ENCODE measurements around the gene NFASC.

Gene NFASC

GRCh38 chr1:205014783-205015182 is 144.1 kb downstream of the NFASC start:
- Histone ChIP-seq H4K20me1 (ENCODE audit: insufficient read depth, low read length) (no peaks in the 10 kb centered on the region), H3K9me2 (replicated peaks; ENCODE audit: insufficient read depth, low read length) (no peaks in the 10 kb centered on the region), H3K4me1 (ENCODE audit: low read length) (no peaks in the 10 kb centered on the region), H3K4me2 (ENCODE audit: low read depth, low read length) (no peak overlapping the region), H3K9ac (ENCODE audit: low read length) (no peak overlapping the region), H3K27ac (ENCODE audit: low read length) (no peak overlapping the region), H3K9me3 (replicated peaks; ENCODE audit: insufficient read depth, low read length) (no peaks in the 10 kb centered on the region), H3K4me3 (ENCODE audit: low read length) (no peak overlapping the region), H3K27me3 (replicated peaks; ENCODE audit: insufficient read depth, low read length) (peaks cover 90% of the 10 kb centered on the region), H3K36me3 (replicated peaks; ENCODE audit: insufficient read depth, low read length) (no peaks in the 10 kb centered on the region), H2AFZ (ENCODE audit: low read length) (no peak overlapping the region), H3K79me2 (ENCODE audit: low read length) (no peaks in the 10 kb centered on the region), H3F3A (ENCODE audit: insufficient read depth, low read length) (no peaks in the 10 kb centered on the region)
- no peak for TF ChIP-seq EZH2 (optimal IDR thresholded peaks at IDR 0.05; ENCODE audit: low read depth, low read length)
- no peak for TF ChIP-seq CTCF (IDR thresholded peaks at IDR 0.05; ENCODE audit: low read length)
- no peak for TF ChIP-seq EZH2phosphoT487 (IDR thresholded peaks at IDR 0.05; ENCODE audit: low read length)
- DNase-seq, result no peak

GRCh38 chr1:205015241-205015640 is 144.6 kb downstream of the NFASC start:
- H3K27ac ChIP-seq (ENCODE audit: low read length), result no peak overlapping the region
- H3K9ac ChIP-seq (ENCODE audit: low read length), result no peak overlapping the region

GRCh38 chr1:205016075-205016474 is 145.4 kb downstream of the NFASC start:
- no peaks in the 10 kb centered on the region for H3K4me1 ChIP-seq (ENCODE audit: low read length)
- H3K79me2 ChIP-seq (ENCODE audit: low read length), result no peaks in the 10 kb centered on the region
- no peak overlapping the region for H3K27ac ChIP-seq (ENCODE audit: low read length)
- TF ChIP-seq CTCF (IDR thresholded peaks at IDR 0.05; ENCODE audit: low read length), result no peak
- no peak for TF ChIP-seq EZH2phosphoT487 (IDR thresholded peaks at IDR 0.05; ENCODE audit: low read length)
- TF ChIP-seq EZH2 (optimal IDR thresholded peaks at IDR 0.05; ENCODE audit: low read depth, low read length), result no peak
- no peaks in the 10 kb centered on the region for H4K20me1 ChIP-seq (ENCODE audit: insufficient read depth, low read length)
- H3F3A ChIP-seq (ENCODE audit: insufficient read depth, low read length), result no peaks in the 10 kb centered on the region
- H3K9me3 ChIP-seq (replicated peaks; ENCODE audit: insufficient read depth, low read length), result no peaks in the 10 kb centered on the region
- DNase-seq, result no peak
- no peak overlapping the region for H3K9ac ChIP-seq (ENCODE audit: low read length)
- H3K27me3 ChIP-seq (replicated peaks; ENCODE audit: insufficient read depth, low read length), result peaks cover 93% of the 10 kb centered on the region
- H3K9me2 ChIP-seq (replicated peaks; ENCODE audit: insufficient read depth, low read length), result no peaks in the 10 kb centered on the region
- H3K4me3 ChIP-seq (ENCODE audit: low read length), result no peak overlapping the region
- H2AFZ ChIP-seq (ENCODE audit: low read length), result no peak overlapping the region
- no peak overlapping the region for H3K4me2 ChIP-seq (ENCODE audit: low read depth, low read length)
- no peaks in the 10 kb centered on the region for H3K36me3 ChIP-seq (replicated peaks; ENCODE audit: insufficient read depth, low read length)

More at GRCh38 chr1:205015241-205015640, 144.6 kb downstream of the NFASC start:
- no peak for TF ChIP-seq EZH2 (optimal IDR thresholded peaks at IDR 0.05; ENCODE audit: low read depth, low read length)
- TF ChIP-seq CTCF (IDR thresholded peaks at IDR 0.05; ENCODE audit: low read length), result no peak
- TF ChIP-seq EZH2phosphoT487 (IDR thresholded peaks at IDR 0.05; ENCODE audit: low read length), result no peak
- Histone ChIP-seq H3K9me2 (replicated peaks; ENCODE audit: insufficient read depth, low read length) (no peaks in the 10 kb centered on the region), H3K27me3 (replicated peaks; ENCODE audit: insufficient read depth, low read length) (peaks cover 90% of the 10 kb centered on the region), H3K4me3 (ENCODE audit: low read length) (no peak overlapping the region), H3K4me1 (ENCODE audit: low read length) (no peaks in the 10 kb centered on the region), H4K20me1 (ENCODE audit: insufficient read depth, low read length) (no peaks in the 10 kb centered on the region), H3K9me3 (replicated peaks; ENCODE audit: insufficient read depth, low read length) (no peaks in the 10 kb centered on the region), H3K4me2 (ENCODE audit: low read depth, low read length) (no peak overlapping the region), H2AFZ (ENCODE audit: low read length) (no peak overlapping the region), H3F3A (ENCODE audit: insufficient read depth, low read length) (no peaks in the 10 kb centered on the region), H3K79me2 (ENCODE audit: low read length) (no peaks in the 10 kb centered on the region), H3K36me3 (replicated peaks; ENCODE audit: insufficient read depth, low read length) (no peaks in the 10 kb centered on the region)
- no peak for DNase-seq

All from MM.1S (cell line).